ENCODE measurements around the gene DRAP1. TPM values are rescaled to one million over a fixed set of nuclear protein-coding genes. Genes with fewer than 3 reads are reported as not detected.

Gene DRAP1
- total and polyA plus RNA-seq, 9 of the 15 experiments (the other 6 are each of a cell fraction or from before 2014, with no cell fraction given), result 9.6 to 200 (median 92.9) TPM

GRCh38 chr11:65888163-65888814 is 30.9 kb upstream of the DRAP1 start, which contains the start of gene FIBP (continued):
- TF ChIP-seq TSHZ1 (CRISPR knock-in tag; IDR thresholded peaks at IDR 0.05) (no peak), FOXP4 (CRISPR knock-in tag; IDR thresholded peaks at IDR 0.05; ENCODE audit: borderline replicate concordance) (no peak; the same call in 1 of the 2 replicates), ZNF282 (CRISPR knock-in tag; IDR thresholded peaks at IDR 0.05) (no peak), CBX2 (IDR thresholded peaks at IDR 0.05; ENCODE audit: insufficient read depth, low read length, poor library complexity, severe bottlenecking) (no peak), HBP1 (CRISPR knock-in tag; IDR thresholded peaks at IDR 0.05) (no peak), PURB (CRISPR knock-in tag; IDR thresholded peaks at IDR 0.05; ENCODE audit: low read depth) (no peak), CBFA2T2 (conservative IDR thresholded peaks at IDR 0.05) (no peak), CC2D1A (IDR thresholded peaks at IDR 0.05) (no peak), ZNF766 (CRISPR knock-in tag; conservative IDR thresholded peaks at IDR 0.05) (peak; percentile 43; the same call in 1 of the 2 replicates), TSC22D4 (tag; IDR thresholded peaks at IDR 0.05) (no peak), ELF2 (CRISPR knock-in tag; IDR thresholded peaks at IDR 0.05) (peak; percentile 93), NELFE (IDR thresholded peaks at IDR 0.05; ENCODE audit: insufficient read depth, insufficient read length) (no peak), ZNF239 (CRISPR knock-in tag; IDR thresholded peaks at IDR 0.05) (no peak), TAF15 (IDR thresholded peaks at IDR 0.05; ENCODE audit: low read depth, low read length) (no peak)
- TF ChIP-seq, protein P1, sequence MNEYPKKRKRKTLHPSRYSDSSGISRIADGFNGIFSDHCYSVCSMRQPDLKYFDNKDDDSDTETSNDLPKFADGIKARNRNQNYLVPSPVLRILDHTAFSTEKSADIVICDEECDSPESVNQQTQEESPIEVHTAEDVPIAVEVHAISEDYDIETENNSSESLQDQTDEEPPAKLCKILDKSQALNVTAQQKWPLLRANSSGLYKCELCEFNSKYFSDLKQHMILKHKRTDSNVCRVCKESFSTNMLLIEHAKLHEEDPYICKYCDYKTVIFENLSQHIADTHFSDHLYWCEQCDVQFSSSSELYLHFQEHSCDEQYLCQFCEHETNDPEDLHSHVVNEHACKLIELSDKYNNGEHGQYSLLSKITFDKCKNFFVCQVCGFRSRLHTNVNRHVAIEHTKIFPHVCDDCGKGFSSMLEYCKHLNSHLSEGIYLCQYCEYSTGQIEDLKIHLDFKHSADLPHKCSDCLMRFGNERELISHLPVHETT (CRISPR knock-in tag; conservative IDR thresholded peaks at IDR 0.05 in 1 of 2, IDR thresholded peaks at IDR 0.05 in 1 of 2), result peak in 1 of 2 experiments; percentile 94; a peak in 2 of 4 replicates
- TF ChIP-seq, protein P2, sequence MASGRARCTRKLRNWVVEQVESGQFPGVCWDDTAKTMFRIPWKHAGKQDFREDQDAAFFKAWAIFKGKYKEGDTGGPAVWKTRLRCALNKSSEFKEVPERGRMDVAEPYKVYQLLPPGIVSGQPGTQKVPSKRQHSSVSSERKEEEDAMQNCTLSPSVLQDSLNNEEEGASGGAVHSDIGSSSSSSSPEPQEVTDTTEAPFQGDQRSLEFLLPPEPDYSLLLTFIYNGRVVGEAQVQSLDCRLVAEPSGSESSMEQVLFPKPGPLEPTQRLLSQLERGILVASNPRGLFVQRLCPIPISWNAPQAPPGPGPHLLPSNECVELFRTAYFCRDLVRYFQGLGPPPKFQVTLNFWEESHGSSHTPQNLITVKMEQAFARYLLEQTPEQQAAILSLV (tag; IDR thresholded peaks at IDR 0.05), result no peak
